ENCODE data around the gene STEAP3. TPM values are rescaled to one million over a fixed set of nuclear protein-coding genes. Genes with fewer than 3 reads are reported as not detected.

Gene STEAP3
- total RNA-seq, 1 experiment from 2014 or later, result 24.0 TPM

DNA sequence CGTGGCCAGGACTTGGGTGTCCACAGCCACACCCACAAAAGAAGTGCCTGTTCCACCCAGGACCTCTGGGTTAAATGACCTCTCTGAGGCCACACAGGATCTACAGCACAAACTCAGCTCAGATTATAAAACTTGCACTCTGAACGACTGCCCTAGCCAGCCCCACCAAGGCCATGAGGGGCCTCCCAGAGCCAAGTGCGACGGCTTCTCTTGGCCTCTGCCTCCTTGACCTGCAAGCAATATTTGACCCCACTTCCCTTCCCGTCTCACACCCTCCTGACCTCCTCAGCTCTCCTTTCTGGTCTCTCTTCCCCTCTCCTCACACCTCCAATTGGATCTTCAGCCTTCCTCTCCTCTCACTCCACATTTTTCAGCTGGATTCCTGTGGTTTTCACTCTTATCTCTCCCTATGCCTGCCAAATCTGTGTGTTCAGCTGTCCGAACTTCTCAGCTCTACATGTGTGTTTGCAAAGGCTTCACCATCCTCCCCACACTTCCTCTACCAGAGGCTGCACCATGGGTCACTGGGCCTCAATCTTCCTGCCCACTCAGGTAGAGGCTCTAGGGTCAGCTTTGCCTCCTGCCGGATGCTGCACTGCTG is 25.3 kb upstream of the STEAP3 start (continued):
- TF ChIP-seq, protein P1, sequence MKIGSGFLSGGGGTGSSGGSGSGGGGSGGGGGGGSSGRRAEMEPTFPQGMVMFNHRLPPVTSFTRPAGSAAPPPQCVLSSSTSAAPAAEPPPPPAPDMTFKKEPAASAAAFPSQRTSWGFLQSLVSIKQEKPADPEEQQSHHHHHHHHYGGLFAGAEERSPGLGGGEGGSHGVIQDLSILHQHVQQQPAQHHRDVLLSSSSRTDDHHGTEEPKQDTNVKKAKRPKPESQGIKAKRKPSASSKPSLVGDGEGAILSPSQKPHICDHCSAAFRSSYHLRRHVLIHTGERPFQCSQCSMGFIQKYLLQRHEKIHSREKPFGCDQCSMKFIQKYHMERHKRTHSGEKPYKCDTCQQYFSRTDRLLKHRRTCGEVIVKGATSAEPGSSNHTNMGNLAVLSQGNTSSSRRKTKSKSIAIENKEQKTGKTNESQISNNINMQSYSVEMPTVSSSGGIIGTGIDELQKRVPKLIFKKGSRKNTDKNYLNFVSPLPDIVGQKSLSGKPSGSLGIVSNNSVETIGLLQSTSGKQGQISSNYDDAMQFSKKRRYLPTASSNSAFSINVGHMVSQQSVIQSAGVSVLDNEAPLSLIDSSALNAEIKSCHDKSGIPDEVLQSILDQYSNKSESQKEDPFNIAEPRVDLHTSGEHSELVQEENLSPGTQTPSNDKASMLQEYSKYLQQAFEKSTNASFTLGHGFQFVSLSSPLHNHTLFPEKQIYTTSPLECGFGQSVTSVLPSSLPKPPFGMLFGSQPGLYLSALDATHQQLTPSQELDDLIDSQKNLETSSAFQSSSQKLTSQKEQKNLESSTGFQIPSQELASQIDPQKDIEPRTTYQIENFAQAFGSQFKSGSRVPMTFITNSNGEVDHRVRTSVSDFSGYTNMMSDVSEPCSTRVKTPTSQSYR (CRISPR knock-in tag; IDR thresholded peaks at IDR 0.05), result no peak

DNA sequence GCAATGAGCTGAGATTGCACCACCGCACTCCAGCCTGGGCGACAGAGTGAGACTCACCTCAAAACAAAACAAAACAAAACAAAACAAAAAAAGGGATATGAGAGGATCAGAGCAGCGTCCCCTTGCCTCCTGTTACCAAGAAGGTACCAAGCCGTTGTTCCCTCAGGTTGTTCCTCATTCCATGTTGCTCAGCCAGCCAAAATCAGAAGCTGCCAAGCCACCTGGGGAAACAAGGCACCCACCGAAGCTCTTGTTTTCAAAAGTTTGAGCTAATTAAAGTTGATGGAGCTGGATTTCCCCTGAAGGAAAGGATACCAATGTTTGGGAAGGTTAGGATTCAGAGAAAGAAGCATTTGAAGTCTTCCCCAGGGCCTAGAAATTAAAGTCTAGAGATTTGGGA is 21.8 kb upstream of the STEAP3 start:
- no peaks in the 10 kb centered on the region for H3K9me3 Mint-ChIP-seq
- ChIA-PET POLR2A (no interaction called here), CTCF (no interaction called here)
- H3K36me3 Mint-ChIP-seq, result no peaks in the 10 kb centered on the region
- no peak overlapping the region for H3K4me3 Mint-ChIP-seq
- H3K27ac Mint-ChIP-seq, result no peak overlapping the region
- peaks cover 18% of the 10 kb centered on the region for H3K4me1 Mint-ChIP-seq
- no peak for ATAC-seq
- peaks cover 18% of the 10 kb centered on the region for H3K27me3 Mint-ChIP-seq (ENCODE audit: low read depth)
- TF ChIP-seq OVOL2 (CRISPR knock-in tag; IDR thresholded peaks at IDR 0.05; ENCODE audit: borderline replicate concordance), result no peak
- TF ChIP-seq, protein P2, sequence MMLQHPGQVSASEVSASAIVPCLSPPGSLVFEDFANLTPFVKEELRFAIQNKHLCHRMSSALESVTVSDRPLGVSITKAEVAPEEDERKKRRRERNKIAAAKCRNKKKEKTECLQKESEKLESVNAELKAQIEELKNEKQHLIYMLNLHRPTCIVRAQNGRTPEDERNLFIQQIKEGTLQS (CRISPR knock-in tag; conservative IDR thresholded peaks at IDR 0.05), result no peak
- TF ChIP-seq, protein P3, sequence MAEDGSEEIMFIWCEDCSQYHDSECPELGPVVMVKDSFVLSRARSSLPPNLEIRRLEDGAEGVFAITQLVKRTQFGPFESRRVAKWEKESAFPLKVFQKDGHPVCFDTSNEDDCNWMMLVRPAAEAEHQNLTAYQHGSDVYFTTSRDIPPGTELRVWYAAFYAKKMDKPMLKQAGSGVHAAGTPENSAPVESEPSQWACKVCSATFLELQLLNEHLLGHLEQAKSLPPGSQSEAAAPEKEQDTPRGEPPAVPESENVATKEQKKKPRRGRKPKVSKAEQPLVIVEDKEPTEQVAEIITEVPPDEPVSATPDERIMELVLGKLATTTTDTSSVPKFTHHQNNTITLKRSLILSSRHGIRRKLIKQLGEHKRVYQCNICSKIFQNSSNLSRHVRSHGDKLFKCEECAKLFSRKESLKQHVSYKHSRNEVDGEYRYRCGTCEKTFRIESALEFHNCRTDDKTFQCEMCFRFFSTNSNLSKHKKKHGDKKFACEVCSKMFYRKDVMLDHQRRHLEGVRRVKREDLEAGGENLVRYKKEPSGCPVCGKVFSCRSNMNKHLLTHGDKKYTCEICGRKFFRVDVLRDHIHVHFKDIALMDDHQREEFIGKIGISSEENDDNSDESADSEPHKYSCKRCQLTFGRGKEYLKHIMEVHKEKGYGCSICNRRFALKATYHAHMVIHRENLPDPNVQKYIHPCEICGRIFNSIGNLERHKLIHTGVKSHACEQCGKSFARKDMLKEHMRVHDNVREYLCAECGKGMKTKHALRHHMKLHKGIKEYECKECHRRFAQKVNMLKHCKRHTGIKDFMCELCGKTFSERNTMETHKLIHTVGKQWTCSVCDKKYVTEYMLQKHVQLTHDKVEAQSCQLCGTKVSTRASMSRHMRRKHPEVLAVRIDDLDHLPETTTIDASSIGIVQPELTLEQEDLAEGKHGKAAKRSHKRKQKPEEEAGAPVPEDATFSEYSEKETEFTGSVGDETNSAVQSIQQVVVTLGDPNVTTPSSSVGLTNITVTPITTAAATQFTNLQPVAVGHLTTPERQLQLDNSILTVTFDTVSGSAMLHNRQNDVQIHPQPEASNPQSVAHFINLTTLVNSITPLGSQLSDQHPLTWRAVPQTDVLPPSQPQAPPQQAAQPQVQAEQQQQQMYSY (CRISPR knock-in tag; IDR thresholded peaks at IDR 0.05), result no peak
- TF ChIP-seq, protein P4, sequence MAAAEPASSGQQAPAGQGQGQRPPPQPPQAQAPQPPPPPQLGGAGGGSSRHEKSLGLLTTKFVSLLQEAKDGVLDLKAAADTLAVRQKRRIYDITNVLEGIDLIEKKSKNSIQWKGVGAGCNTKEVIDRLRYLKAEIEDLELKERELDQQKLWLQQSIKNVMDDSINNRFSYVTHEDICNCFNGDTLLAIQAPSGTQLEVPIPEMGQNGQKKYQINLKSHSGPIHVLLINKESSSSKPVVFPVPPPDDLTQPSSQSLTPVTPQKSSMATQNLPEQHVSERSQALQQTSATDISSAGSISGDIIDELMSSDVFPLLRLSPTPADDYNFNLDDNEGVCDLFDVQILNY (CRISPR knock-in tag; IDR thresholded peaks at IDR 0.05), result no peak
- no peak for TF ChIP-seq CREM (CRISPR knock-in tag; IDR thresholded peaks at IDR 0.05)
- TF ChIP-seq ZNF396 (CRISPR knock-in tag; IDR thresholded peaks at IDR 0.05; ENCODE audit: borderline replicate concordance), result no peak
- no peak for TF ChIP-seq ZNF416 (CRISPR knock-in tag; IDR thresholded peaks at IDR 0.05)
- TF ChIP-seq ZBTB21 (CRISPR knock-in tag; IDR thresholded peaks at IDR 0.05; ENCODE audit: borderline replicate concordance), result no peak
- TF ChIP-seq ZNF232 (CRISPR knock-in tag; IDR thresholded peaks at IDR 0.05), result no peak
- TF ChIP-seq, protein P5, sequence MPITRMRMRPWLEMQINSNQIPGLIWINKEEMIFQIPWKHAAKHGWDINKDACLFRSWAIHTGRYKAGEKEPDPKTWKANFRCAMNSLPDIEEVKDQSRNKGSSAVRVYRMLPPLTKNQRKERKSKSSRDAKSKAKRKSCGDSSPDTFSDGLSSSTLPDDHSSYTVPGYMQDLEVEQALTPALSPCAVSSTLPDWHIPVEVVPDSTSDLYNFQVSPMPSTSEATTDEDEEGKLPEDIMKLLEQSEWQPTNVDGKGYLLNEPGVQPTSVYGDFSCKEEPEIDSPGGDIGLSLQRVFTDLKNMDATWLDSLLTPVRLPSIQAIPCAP (CRISPR knock-in tag; IDR thresholded peaks at IDR 0.05), result no peak
- TF ChIP-seq, protein P6, sequence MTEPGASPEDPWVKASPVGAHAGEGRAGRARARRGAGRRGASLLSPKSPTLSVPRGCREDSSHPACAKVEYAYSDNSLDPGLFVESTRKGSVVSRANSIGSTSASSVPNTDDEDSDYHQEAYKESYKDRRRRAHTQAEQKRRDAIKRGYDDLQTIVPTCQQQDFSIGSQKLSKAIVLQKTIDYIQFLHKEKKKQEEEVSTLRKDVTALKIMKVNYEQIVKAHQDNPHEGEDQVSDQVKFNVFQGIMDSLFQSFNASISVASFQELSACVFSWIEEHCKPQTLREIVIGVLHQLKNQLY (CRISPR knock-in tag; IDR thresholded peaks at IDR 0.05), result no peak
- TF ChIP-seq SP1 (CRISPR knock-in tag; conservative IDR thresholded peaks at IDR 0.05), result no peak
- DNase-seq (ENCODE audit: low spot score), result no peak
